SK-MEL-5 (cell line): ENCODE data around the gene MRM2. TPM values are rescaled to one million over a fixed set of nuclear protein-coding genes. Genes with fewer than 3 reads are reported as not detected.

Experiments
- DNase-seq: peaks from one replicate; pipeline ENCODE4 v3.0.0-alpha.2; 2016; ENCODE audit warnings: low read depth, low spot score
- in situ Hi-C: cut with HindIII; loops from 2 replicates; pipeline ENCODE4 v1.10.0; 2016; ENCODE audit warnings: low sequenced_read_pairs, high pct_unique_total_duplicates, low pct_unique_long_range_greater_than_20kb
- total RNA-seq: library from RNA; depleted of rRNA; stranded (reverse); fragments of >200 nt; shearing (Covaris generic); gene quantifications from 2 replicates; pipeline ENCODE4 v1.2.3, GENCODE V29; 2014

The MRM2 gene
- total RNA-seq, 1 experiment from 2014 or later: 34.3 TPM

- in situ Hi-C loops: no loop called here
- DNase-seq: no peak
These were observed 24.8 kb downstream of the MRM2 start for GRCh38 chr7:2217206-2217605.

GRCh38 chr7:2215851-2216250 lies 26.2 kb downstream of the MRM2 start:
- no peak for DNase-seq
- in situ Hi-C loops: no loop called here

DNA sequence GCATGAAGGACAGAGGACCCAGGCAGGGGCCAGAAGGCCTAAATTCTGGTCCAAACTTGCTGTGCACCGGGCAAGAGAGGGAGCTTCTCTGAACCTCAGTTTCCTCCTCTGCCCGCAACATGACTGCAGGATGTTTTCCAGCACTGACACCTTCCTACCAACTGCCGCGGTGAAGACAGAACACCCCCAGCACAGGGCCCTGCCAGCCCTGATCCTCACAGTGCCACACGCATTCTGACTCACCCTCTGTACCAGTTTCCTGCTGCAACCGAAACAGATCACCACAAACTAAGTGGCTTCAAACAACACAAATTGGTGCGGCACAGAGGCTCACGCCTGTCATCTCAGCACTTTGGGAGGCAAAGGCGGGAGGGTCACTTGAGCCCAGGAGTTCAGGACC lies 27.4 kb downstream of the MRM2 start:
- DNase-seq: no peak
- in situ Hi-C loops: no loop called here

DNA sequence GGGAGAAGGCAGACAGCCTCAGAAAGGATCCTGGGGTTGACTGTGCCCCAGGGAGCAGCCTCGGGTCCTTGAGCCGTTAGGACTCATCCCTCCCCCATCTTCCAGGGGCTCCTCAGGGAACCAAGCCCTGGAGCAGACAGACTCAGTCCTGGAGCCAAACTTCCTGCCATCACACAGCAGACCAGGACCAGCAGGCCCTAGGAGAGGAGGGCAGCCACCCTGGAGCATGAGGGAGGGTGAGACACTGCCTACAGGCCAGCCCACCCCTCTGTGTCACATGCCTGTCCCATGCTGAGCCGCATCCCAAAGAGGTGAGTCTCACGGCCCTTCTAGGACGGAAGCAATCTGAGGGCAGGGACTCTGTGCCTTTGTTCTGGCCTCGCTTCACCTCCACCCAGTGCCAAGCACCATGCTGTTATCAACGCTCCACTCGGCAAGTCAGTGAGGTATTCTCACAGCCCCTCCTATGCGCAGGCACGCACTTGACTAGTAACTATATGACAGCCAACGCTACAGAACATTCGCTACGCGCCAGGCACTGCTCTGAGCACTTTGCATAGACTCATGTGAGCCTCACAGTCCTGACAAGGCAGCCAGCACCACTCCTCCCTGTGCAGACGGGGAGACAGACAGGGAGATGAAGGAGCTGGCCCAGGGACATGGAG lies 28.3 kb downstream of the MRM2 start:
- in situ Hi-C loops: no loop called here
- DNase-seq: no peak

DNA sequence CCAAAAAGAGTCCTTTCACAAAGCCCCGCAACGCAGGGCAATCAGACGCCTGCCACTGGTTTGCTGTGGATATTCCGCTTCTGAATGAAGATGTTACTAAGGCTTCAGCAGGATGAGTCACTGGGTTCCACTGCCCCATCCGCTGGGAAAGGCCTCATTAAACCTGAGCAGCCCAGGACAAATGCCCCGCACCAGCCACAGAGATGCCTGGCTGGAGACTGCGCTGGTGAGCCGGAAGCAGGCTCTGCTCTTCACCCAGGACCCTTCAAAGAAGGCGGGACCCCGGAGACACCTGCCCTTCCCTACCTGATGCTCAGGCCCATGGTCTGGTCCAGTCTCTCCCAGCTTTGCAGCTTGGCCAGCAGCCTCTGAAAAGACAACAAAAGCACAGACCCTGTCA lies 29.1 kb downstream of the MRM2 start:
- in situ Hi-C loops: no loop called here
- no peak for DNase-seq

DNA sequence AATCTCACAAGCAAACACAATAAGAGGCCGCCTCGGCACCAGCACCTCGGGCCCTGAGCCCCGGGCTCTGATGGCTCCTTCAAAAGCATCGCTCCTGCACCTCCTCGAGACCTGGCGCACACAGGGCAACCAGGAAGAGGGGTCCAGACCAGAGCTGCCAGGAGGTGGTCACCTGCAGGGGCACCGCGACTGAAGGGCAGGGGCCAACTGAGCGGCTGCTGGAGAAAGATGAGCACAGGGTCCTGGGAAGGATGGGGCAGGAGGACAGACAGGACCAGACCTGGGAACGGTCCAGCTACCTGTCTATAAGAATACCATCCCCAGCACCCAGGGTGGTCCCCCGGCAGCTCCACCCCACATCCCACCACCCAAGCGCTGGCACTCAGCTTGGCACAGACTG lies 30.1 kb downstream of the MRM2 start:
- in situ Hi-C loops: no loop called here
- no peak for DNase-seq

DNA sequence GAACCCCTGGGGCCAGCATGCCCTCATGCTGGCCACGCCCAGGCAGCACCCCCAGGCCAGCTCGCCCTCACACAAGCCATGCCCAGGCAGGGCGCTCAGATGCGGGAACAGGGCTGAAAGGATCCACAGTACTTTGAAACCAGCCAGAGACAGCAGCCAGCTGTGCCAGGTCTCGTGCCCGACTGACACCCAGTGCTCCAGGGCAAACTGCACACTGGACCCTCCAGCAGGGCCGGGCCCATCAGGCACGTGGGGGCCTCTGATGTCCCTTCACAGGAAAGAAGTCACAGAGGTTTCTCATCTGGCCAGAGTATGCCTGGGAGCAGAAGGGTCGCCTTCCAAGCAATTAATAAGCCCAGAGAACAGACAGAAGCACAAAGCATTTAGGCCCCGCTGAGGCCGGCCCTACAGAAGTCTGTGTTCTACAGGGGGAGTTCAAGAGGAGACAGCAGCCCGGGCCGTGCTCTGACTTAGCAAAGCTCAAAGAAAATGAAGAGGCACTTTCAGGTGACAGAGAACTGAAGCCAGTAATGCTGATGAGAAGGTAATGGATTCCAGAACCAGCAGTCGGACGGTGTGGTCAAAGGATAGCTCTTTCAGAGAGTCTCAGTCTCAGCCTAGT lies 30.6 kb downstream of the MRM2 start:
- no peak for DNase-seq
- in situ Hi-C loops: no loop called here

DNA sequence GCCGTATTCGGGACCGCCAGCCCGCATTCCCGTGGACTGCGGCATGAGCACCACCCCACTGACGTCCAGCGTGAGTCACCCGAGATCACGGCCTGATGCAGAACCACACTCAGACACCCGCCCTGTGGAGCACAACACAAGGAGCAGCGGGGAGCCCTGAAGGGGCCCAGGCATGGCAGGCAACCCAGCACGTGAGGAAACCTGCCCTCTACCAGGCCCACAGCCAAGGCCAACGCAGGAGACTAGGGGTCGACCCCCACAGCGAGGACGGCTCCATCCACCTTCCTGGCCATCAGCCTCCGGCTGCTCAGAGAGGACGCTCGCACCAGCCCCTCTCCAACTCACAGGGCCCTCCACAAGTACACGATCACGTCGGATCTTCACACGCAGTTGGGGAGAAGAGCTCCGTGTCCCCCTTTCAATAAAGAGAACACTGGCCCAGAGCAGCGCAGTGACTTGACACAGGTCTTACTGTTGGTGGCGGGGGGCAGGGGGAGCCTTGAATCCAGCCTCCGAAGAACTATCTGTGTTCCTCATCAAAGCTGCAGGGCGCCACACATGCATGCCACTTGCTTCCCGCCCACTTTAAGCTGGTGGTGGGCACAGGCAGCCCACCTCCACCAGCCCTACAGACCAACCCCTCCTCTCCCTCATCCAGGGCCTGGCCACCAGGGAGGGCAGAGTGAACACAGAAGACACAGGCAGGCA lies 31.3 kb downstream of the MRM2 start:
- in situ Hi-C loops: no loop called here

GRCh38 chr7:2209961-2210323 lies 32.1 kb downstream of the MRM2 start:
- in situ Hi-C loops: no loop called here
- no peak for DNase-seq

More for the DNA sequence above, 31.3 kb downstream of the MRM2 start:
- no peak for DNase-seq

DNA sequence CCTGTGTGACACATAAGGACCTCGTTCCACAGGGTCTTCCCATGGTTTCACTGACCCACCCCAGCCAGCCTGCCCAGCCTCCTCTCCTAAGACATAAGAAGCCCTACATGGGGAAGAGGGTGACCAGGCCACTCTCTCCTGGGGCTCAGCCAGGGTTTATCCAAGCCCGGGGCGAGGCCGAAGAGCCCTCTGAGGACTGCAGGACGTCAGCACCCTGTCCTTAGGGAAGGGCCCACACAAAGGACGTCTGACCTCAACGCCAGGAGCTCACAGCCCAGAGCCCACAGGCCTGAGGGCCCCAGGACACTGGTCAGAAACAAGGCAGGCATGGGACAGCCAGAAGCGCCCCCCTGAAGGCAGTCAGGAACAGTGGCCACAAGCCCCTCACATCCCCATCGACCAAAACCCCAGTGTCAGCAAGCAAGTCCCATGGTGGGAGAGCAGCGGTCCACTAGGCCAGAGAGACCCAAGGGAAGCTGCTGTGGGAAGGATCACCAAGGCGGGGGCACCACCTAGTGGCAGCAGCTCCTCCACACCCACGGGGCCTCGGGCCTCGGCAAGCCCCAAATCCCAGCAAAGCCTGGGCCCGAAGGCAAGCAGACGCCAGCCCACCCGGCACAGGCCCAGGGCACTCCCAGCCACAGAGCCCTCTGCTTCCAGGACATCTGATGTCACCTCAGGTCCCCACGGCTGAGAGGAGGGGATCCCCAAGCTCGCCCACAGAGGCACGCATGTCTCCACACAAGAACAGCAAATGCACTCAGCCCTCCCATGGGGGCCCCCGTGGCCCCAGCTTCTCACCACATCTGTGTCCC lies 32.7 kb downstream of the MRM2 start:
- DNase-seq: peak; percentile 76
- in situ Hi-C loops: no loop called here

- no peak for DNase-seq
- in situ Hi-C loops: no loop called here
These were observed 33.3 kb downstream of the MRM2 start for GRCh38 chr7:2208712-2209111.

DNA sequence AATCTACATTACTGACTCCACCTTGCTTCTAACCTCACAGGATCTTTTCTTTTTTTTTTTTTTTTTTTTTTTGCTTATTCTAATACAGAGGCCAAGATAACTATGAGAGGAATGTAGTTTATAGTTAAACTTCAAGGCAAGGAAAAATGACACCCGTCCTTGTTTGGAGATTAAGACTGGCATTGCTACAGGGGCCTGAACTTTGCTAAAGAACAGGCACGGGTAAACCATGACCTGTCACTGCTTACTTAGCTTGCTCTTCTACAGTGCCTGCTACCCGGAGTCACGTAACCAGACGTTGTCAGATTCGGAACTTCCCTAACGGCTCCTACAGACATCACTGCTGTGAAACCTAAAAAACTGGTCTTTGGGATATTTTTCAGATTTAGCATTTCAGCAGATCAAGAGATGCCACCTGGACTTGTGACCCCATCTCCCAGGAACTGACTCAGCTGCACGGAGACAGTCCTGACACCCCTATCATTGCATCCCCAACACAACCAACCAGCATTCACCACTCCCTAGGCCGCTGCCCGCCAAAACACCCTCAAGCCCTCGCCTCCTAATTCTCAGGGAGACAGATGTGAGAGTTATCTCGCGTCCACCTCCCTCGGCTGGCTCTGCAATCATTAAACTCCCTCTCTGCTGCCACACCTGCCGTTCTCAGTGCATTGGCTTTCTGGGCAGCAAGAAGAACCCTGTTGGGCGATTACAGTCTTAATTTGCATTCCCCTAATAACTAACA lies 36.8 kb downstream of the MRM2 start:
- DNase-seq: no peak
- in situ Hi-C loops: no loop called here

- in situ Hi-C loops: no loop called here
These were observed 37.6 kb downstream of the MRM2 start for GRCh38 chr7:2204446-2204845.

DNA sequence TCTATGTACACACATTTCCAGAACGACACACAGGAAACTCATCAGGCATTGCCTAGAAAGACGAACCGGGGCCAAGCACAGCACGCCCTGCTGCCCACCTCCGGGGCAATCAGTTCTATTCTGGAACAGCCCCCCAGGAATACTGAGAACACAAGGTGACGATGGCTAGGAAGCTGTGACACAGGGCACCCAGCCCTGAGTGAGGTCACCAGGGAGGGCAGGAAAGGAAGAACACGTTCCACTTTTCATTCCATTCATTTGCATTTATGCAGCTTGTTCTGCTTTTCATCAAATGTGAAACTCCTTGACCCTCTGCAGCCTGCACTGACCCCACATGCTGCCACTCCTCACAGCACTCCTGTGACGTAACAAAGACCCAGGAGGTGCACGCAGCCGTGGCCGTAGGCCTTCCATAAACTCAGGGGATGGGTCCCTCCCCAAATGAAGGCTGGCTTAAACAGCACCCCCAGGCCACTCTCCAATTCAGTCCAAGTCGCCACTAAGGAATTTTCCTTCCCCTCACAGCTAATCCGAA lies 38.2 kb downstream of the MRM2 start:
- in situ Hi-C loops: no loop called here
- DNase-seq: no peak

More at GRCh38 chr7:2204446-2204845, 37.6 kb downstream of the MRM2 start:
- DNase-seq: no peak

- no peak for DNase-seq
- in situ Hi-C loops: no loop called here
These were observed 38.9 kb downstream of the MRM2 start for GRCh38 chr7:2202901-2203765.

GRCh38 chr7:2202361-2202761 lies 39.6 kb downstream of the MRM2 start:
- no peak for DNase-seq
- in situ Hi-C loops: no loop called here
